ENCODE measurements around the gene ZDHHC8. TPM values are rescaled to one million over a fixed set of nuclear protein-coding genes. Genes with fewer than 3 reads are reported as not detected.

ZDHHC8 gene
- total RNA-seq, 2 donors from 2014 or later, result 27.9 to 34.1 TPM

DNA sequence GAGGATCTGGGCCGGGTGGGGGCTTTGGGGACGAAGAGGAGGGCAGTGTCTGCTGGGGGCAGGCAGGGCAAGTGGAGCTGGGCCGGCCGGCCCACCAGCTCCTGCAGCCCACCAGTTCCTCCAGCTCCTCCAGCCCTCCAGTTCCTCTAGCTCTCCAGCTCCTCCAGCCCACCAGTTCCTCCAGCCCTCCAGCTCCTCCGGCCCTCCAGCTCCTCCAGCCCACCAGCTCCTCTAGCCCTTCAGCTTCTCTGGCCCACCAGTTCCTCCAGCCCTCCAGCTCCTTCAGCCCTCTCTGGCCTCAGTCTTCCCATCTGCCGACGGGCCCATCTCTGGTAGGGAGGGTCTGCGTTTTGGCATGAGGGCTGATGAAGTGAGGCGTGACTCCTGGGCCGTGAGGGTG is 28.4 kb downstream of the ZDHHC8 start:
- H3K36me3 ChIP-seq, result no peaks in the 10 kb centered on the region
- H3K27ac ChIP-seq, result no peak overlapping the region
- H3K4me3 ChIP-seq, result no peak overlapping the region
- no peak overlapping the region for H3K9ac ChIP-seq (ENCODE audit: low read depth in 2 of 2, low read length in 2 of 2)
- intact Hi-C loops (cut with DNase I), result no loop called here
- H3K27me3 ChIP-seq, result no peaks in the 10 kb centered on the region
- no peaks in the 10 kb centered on the region for H3K9me3 ChIP-seq
- TF ChIP-seq, protein P1, sequence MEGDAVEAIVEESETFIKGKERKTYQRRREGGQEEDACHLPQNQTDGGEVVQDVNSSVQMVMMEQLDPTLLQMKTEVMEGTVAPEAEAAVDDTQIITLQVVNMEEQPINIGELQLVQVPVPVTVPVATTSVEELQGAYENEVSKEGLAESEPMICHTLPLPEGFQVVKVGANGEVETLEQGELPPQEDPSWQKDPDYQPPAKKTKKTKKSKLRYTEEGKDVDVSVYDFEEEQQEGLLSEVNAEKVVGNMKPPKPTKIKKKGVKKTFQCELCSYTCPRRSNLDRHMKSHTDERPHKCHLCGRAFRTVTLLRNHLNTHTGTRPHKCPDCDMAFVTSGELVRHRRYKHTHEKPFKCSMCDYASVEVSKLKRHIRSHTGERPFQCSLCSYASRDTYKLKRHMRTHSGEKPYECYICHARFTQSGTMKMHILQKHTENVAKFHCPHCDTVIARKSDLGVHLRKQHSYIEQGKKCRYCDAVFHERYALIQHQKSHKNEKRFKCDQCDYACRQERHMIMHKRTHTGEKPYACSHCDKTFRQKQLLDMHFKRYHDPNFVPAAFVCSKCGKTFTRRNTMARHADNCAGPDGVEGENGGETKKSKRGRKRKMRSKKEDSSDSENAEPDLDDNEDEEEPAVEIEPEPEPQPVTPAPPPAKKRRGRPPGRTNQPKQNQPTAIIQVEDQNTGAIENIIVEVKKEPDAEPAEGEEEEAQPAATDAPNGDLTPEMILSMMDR (IDR thresholded peaks at IDR 0.05), result no peak
- H3K4me1 ChIP-seq, result no peaks in the 10 kb centered on the region
- no peak for DNase-seq

DNA sequence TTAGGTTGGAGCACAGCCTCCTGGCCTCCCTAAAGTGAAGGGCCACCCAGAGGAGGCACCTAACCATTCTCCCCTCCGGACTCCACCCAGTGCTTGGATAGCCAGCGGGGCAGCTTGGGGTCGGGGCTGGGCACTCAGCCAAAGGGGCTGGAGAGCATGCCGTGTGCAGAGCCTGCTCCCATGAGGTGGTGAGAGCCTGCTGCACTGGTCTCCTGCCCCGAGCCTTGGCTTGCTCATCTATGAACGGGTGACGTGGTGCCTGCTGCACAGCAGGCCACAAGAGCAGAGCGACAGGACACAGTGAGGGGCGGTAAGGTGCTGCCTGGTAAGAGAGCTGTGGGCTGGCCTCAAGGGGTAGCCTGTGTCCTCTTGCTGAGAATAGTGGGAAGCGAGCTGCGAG is 33.3 kb downstream of the ZDHHC8 start:
- no peak for DNase-seq

DNA sequence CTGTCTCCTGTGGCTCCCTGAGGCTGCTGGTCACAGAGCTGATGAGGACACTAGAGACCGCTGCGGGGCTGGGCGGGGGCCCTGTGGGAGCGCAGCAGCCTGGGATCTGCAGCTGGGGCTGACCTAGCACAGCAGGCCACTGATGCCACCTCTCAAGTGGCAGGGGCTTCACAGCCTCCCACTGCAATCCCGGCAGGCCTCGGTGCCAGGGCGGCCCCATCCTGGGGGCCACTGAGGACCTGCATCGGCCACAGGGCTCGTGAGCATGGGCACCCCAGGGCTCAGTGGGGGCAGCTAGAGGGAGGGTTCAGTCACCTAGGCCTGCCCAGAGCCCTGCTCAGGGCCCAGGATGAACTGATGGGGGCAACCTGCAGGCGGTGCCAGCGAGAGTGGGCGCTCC is 33.8 kb downstream of the ZDHHC8 start:
- Histone ChIP-seq H3K36me3 (no peaks in the 10 kb centered on the region), H3K4me3 (no peak overlapping the region), H3K4me1 (no peaks in the 10 kb centered on the region), H3K27ac (no peak overlapping the region), H3K9me3 (no peaks in the 10 kb centered on the region), H3K9ac (ENCODE audit: low read depth in 2 of 2, low read length in 2 of 2) (no peak overlapping the region), H3K27me3 (no peaks in the 10 kb centered on the region)
- no peak for DNase-seq
- intact Hi-C loops (cut with DNase I), result no loop called here
- TF ChIP-seq, protein P1 (IDR thresholded peaks at IDR 0.05), result no peak

More for the DNA sequence above, 33.3 kb downstream of the ZDHHC8 start:
- no peaks in the 10 kb centered on the region for H3K4me1 ChIP-seq
- TF ChIP-seq, protein P1 (IDR thresholded peaks at IDR 0.05), result no peak
- no peaks in the 10 kb centered on the region for H3K27me3 ChIP-seq
- no peaks in the 10 kb centered on the region for H3K9me3 ChIP-seq
- no peak overlapping the region for H3K4me3 ChIP-seq
- intact Hi-C loops (cut with DNase I), result no loop called here
- no peaks in the 10 kb centered on the region for H3K36me3 ChIP-seq
- no peak overlapping the region for H3K27ac ChIP-seq
- H3K9ac ChIP-seq (ENCODE audit: low read depth in 2 of 2, low read length in 2 of 2), result no peak overlapping the region

DNA sequence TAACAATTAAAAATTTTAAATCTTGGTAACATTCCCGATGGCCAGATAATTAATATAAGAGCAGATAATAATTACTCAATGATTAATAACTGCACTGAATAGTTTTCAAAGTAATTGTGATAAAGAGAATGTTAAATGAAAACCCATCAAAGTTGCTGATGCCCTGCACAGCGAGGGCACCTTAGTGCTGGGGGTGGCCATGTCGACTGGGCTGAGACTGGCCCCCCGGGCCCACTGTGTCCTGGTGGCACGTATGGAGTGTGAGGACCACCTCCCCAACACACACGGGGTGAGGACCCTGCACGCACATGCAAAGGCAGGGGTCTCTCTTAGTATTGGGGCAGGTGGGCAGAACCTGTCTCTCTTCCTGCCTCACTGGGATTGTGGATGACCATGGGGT is 34.3 kb downstream of the ZDHHC8 start:
- H3K27ac ChIP-seq, result no peak overlapping the region
- H3K36me3 ChIP-seq, result no peaks in the 10 kb centered on the region
- TF ChIP-seq, protein P1 (IDR thresholded peaks at IDR 0.05), result no peak
- no peaks in the 10 kb centered on the region for H3K4me1 ChIP-seq
- H3K9ac ChIP-seq (ENCODE audit: low read depth in 2 of 2, low read length in 2 of 2), result no peak overlapping the region
- no peaks in the 10 kb centered on the region for H3K27me3 ChIP-seq
- H3K4me3 ChIP-seq, result no peak overlapping the region
- H3K9me3 ChIP-seq, result no peaks in the 10 kb centered on the region
- intact Hi-C loops (cut with DNase I), result no loop called here
- DNase-seq, result no peak

DNA sequence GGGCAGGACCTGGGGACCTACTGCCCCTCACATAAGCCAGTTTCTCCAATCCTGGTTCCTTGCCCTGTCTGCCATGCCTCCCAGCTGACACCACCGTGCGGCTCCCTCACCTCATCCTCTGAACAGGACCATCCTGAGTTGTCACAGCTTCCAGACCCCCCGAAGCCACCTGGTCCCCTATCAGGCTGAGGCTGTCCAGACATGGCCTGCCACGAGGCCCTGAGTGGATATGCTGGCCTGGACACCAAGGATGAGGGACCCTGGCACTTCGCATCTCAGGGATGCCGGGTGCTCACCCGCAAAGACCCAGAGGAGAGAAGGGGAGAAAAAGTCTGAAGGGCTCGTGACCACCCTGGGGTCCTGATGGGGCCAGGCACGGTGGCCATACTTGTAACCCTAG is 35.1 kb downstream of the ZDHHC8 start:
- H3K36me3 ChIP-seq, result no peaks in the 10 kb centered on the region
- intact Hi-C loops (cut with DNase I), result no loop called here
- no peaks in the 10 kb centered on the region for H3K9me3 ChIP-seq
- no peak overlapping the region for H3K9ac ChIP-seq (ENCODE audit: low read depth in 2 of 2, low read length in 2 of 2)
- no peak overlapping the region for H3K27ac ChIP-seq
- H3K4me3 ChIP-seq, result no peak overlapping the region
- no peak for DNase-seq
- TF ChIP-seq, protein P1 (IDR thresholded peaks at IDR 0.05), result no peak
- no peaks in the 10 kb centered on the region for H3K4me1 ChIP-seq
- H3K27me3 ChIP-seq, result no peaks in the 10 kb centered on the region
